ENCODE measurements around the gene CTSW. TPM values are rescaled to one million over a fixed set of nuclear protein-coding genes. Genes with fewer than 3 reads are reported as not detected.

CTSW gene
- total RNA-seq, 2 experiments from 2014 or later = 11.1 to 13.2 TPM

DNA sequence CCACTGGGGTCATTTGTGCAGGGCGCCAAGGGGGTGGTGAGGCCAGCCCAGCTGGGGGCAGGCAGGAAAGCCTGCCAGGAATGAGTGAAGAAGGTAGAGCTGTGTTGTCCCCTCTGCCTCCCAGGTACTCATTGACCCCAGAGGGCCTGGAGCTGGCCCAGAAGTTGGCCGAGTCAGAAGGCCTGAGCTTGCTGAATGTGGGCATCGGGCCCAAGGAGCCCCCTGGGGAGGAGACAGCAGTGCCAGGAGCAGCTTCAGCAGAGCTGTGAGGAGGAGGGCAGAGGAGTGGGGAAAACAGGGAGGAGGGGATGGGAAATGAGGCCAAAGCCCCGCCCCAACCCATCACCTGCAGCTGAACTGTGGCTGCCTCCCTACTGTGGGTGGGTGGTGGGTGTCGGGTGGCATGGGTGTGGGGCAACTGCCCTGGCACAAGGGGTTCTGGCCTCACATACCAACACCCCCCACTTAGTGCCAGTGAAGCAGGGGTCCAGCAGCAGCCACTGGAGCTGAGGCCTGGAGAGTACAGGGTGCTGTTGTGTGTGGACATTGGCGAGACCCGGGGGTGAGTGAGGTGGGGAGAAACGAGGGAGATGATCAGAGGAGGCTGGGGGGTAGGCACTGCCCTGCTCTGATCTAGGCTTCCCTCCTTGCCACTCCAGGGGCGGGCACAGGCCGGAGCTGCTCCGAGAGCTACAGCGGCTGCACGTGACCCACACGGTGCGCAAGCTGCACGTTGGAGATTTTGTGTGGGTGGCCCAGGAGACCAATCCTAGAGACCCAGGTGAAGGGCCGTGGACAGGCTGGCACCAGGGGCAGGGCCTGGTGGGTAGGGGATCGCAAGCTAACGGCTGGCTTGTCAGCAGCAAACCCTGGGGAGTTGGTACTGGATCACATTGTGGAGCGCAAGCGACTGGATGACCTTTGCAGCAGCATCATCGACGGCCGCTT, 16.4 kb upstream of the CTSW start:
- H3K27ac Mint-ChIP-seq = no peak overlapping the region
- H3K4me1 Mint-ChIP-seq (ENCODE audit: low read depth) = peaks cover 19% of the 10 kb centered on the region
- peak overlapping the region; percentile 5 for H3K4me3 Mint-ChIP-seq
- no peaks in the 10 kb centered on the region for H3K27me3 Mint-ChIP-seq
- intact Hi-C loops (cut with micrococcal nuclease) = no loop called here
- CTCF ChIA-PET = interaction anchor here (10.5 kb wide), 1 partner anchor 24 kb away, joined by 277 read pairs; the partner anchor contains the start of genes CCDC85B and FIBP
- POLR2A ChIA-PET = interaction anchor here (1.0 kb wide), 1 partner anchor 13 kb away, joined by 3 read pairs; no protein-coding TSS in a partner anchor
- H3K9me3 Mint-ChIP-seq = no peaks in the 10 kb centered on the region
- peaks cover 43% of the 10 kb centered on the region for H3K36me3 Mint-ChIP-seq
- no peak for DNase-seq

- DNase-seq = no peak
- peaks cover 19% of the 10 kb centered on the region for H3K4me1 Mint-ChIP-seq (ENCODE audit: low read depth)
- CTCF ChIA-PET = interaction anchor here (10.5 kb wide), 1 partner anchor 24 kb away, joined by 277 read pairs; the partner anchor contains the start of genes CCDC85B and FIBP
- H3K4me3 Mint-ChIP-seq = no peak overlapping the region
- H3K9me3 Mint-ChIP-seq = no peaks in the 10 kb centered on the region
- POLR2A ChIA-PET = interaction anchor here (1.0 kb wide), 1 partner anchor 14 kb away, joined by 3 read pairs; no protein-coding TSS in a partner anchor
- no peak overlapping the region for H3K27ac Mint-ChIP-seq
- H3K27me3 Mint-ChIP-seq = no peaks in the 10 kb centered on the region
- intact Hi-C loops (cut with micrococcal nuclease) = no loop called here
- peaks cover 43% of the 10 kb centered on the region for H3K36me3 Mint-ChIP-seq
Observed at GRCh38 chr11:65863889-65864705, 15.5 kb upstream of the CTSW start.

- Mint-ChIP-seq H3K4me1 (ENCODE audit: low read depth) (peaks cover 18% of the 10 kb centered on the region), H3K27ac (no peak overlapping the region), H3K9me3 (no peaks in the 10 kb centered on the region), H3K4me3 (no peak overlapping the region), H3K36me3 (peaks cover 43% of the 10 kb centered on the region), H3K27me3 (no peaks in the 10 kb centered on the region)
- intact Hi-C loops (cut with micrococcal nuclease) = no loop called here
- ChIA-PET POLR2A (no interaction called here), CTCF (interaction anchor here (10.5 kb wide), 1 partner anchor 23 kb away, joined by 277 read pairs; the partner anchor contains the start of genes CCDC85B and FIBP)
- DNase-seq = no peak
Observed at GRCh38 chr11:65864706-65865471, 14.7 kb upstream of the CTSW start.

DNA sequence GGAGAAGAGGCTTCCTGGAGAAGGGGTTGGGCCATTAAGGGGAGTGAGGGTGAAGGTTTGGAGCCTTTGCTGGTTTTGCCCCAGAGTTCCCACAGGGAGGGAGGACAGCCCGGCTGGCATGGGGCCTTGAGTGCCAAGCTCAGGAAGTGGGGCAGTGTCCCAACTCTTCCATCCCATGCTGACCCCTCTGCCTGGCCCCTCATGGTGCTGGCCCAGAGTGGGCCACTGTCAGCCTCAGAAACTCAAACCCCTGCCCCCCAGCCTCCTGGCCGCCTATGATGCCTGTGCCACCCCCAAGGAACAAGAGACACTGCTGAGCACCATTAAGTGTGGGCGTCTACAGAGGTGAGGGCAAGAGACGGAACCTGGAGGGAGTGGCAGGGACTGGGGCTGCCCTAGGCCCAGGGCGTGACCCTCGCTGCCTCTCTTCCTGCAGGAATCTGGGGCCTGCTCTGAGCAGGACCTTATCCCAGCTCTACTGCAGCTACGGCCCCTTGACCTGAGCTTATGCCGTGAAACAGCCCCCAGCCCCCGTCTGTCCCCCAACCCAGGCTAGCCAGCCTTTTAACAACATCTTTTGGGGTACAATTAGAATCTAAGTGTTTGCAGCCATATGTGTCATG, 14.0 kb upstream of the CTSW start:
- Mint-ChIP-seq H3K27ac (peak overlapping the region; percentile 38), H3K9me3 (no peaks in the 10 kb centered on the region), H3K4me3 (no peak overlapping the region), H3K36me3 (peaks cover 42% of the 10 kb centered on the region), H3K4me1 (ENCODE audit: low read depth) (peaks cover 19% of the 10 kb centered on the region), H3K27me3 (no peaks in the 10 kb centered on the region)
- intact Hi-C loops (cut with micrococcal nuclease) = no loop called here
- DNase-seq = no peak
- ChIA-PET POLR2A (interaction anchor here (1.0 to 1.2 kb wide), 3 partner anchors 13 to 145 kb away, joined by 3 read pairs; partner anchors contain the start of gene RNASEH2C), CTCF (interaction anchor here (10.5 kb wide), 1 partner anchor 22 kb away, joined by 277 read pairs; the partner anchor contains the start of genes CCDC85B and FIBP)

DNA sequence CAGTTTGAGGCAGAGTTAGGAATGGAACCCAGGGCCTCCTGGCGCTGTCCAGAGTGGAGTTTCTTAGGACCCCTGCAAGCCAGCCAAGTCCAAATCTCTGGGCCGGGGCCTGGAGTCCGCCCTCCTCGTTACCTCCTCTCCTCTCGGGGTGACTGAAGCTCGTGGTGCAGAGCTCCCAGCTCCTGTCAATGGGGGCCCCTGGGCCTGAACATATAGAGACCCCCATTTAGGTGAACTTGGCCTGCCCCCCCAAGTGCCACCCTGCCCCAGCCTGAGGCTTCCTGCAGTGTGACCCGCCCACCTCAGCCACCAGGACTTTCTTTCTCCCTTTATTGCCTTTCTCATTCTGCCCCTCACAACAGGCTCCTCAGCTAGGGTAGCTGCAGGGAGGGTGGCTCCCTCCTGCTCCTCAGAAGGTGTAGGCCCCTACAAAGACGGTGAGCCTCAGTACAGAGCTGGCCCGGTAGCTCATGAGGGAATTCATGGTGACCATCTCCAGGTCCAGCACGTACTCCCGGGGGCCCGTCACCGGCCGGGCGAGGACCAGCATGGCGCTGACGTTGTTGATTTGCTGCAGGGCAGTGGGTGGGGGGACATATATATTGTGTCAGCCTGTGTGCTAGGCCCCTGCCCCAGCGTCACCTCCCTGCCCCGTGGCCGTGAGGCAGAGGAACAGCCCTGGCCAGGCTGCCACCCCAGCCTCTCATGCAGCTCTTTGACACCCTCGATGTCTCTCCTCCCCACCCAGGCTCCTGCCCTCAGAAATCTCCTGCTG, 12.9 kb upstream of the CTSW start:
- CTCF ChIA-PET = interaction anchor here (1.4 kb wide), 1 partner anchor 18 kb away, joined by 9 read pairs; no protein-coding TSS in a partner anchor

DNA sequence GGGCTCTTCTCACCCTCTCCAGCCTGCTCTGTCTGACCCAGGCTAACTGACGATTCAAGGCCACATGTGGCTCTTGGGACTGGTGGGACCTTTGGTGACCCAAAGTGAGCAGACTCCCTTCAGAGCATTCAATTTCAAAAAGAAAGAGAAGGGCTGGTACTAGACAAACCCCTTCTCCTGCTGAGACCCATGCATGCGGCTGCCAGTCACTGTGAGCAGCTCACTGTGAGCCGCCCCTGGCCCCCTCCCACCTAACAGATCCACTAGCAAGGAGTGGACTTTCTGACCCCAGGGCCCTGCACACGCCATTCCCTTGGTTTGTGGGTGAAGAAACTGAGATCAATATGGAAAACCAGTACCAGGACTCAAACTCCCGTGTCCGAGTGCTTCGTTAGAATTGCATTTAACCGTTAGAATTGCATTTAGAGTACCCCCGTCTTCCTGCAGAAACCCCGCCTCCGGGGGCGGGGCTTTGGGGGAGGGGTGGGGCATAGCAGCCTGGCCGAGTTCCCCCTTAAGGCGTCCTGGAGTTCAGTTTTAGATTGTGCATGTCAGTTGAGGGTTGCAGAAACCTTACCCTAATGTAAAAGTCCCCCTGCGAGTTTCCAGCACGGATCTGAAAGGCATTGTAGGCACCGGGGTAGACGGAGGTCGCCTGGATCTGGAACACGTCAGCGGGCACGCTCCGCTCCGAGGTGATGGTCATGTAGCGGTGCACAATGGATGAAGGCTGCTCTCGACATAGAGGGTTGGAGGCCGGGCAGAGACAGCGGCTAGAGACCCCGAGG, 12.2 kb upstream of the CTSW start:
- intact Hi-C loops (cut with micrococcal nuclease) = no loop called here
- H3K36me3 Mint-ChIP-seq = peaks cover 31% of the 10 kb centered on the region
- no peak overlapping the region for H3K4me3 Mint-ChIP-seq
- H3K27me3 Mint-ChIP-seq = no peaks in the 10 kb centered on the region
- no peaks in the 10 kb centered on the region for H3K9me3 Mint-ChIP-seq
- peaks cover 11% of the 10 kb centered on the region for H3K4me1 Mint-ChIP-seq (ENCODE audit: low read depth)
- ChIA-PET POLR2A (interaction anchor here (2.3 to 4.8 kb wide), 2 partner anchors 8 to 11 kb away, joined by 5 to 56 read pairs; partner anchors contain the start of genes CFL1 and MUS81), CTCF (interaction anchor here (1.4 to 7.0 kb wide), 3 partner anchors 8 to 19 kb away, joined by 9 to 151 read pairs (median 18); partner anchors contain the start of genes FIBP and MUS81)
- no peak overlapping the region for H3K27ac Mint-ChIP-seq
- no peak for DNase-seq

More for the DNA sequence above, 12.9 kb upstream of the CTSW start:
- no peak overlapping the region for H3K4me3 Mint-ChIP-seq
- peaks cover 34% of the 10 kb centered on the region for H3K36me3 Mint-ChIP-seq
- no peak overlapping the region for H3K27ac Mint-ChIP-seq
- no peaks in the 10 kb centered on the region for H3K27me3 Mint-ChIP-seq
- DNase-seq = no peak
- no peaks in the 10 kb centered on the region for H3K9me3 Mint-ChIP-seq
- POLR2A ChIA-PET = interaction anchor here (1.0 to 1.2 kb wide), 3 partner anchors 14 to 146 kb away, joined by 3 read pairs; partner anchors contain the start of gene RNASEH2C
- H3K4me1 Mint-ChIP-seq (ENCODE audit: low read depth) = peaks cover 18% of the 10 kb centered on the region
- intact Hi-C loops (cut with micrococcal nuclease) = no loop called here

DNA sequence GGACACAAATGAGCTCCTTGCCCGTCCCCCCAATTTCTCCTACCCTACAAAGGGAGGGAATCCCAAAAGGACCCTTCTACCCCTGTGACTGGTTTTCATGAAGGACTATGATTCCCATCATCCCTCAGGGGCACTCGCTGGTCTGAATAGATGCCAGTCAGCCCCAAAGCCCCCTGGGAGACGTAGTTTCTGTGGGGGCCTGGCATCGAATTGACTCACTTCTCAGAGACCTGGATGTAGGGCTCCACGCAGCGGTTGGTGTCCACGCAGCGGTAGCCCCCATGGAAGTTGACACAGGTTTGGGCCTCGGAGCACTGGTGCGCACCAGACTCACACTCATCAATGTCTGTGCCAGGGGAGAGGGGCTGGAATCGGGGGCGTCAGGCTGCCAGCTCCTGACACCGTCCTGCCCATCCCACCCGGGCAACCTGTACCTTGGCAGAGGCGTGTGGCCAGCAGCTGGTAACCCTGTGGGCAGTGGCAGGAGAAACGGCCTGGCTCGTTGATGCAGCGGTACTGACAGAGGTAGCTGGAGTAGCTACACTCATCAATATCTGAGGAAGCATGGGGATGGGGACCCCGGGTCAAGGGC, 11.5 kb upstream of the CTSW start:
- no peak overlapping the region for H3K27ac Mint-ChIP-seq
- peaks cover 26% of the 10 kb centered on the region for H3K36me3 Mint-ChIP-seq

DNA sequence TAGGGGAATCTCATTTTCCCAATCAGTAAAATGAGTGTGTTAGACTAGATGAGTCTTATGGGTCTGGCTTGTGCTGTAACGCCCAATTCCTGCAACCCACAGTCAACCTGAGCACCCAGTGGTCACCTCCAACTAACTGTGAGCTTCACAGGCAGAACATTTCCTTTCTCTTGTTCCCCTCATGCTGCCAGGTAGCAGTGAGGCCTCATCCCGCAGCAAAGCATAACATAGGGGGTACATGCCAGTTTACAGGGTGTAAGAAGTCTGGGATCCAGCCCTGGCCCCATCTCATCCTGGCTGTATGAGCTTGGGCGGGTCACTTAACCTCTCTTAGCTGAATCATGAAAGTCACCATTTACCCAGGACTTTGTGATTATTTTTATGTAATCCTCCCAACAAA, 10.7 kb upstream of the CTSW start:
- intact Hi-C loops (cut with micrococcal nuclease) = no loop called here
- H3K27me3 Mint-ChIP-seq = no peaks in the 10 kb centered on the region
- CTCF ChIA-PET = interaction anchor here (0.9 to 7.0 kb wide), 5 partner anchors 8 to 89 kb away, joined by 3 to 151 read pairs (median 6); partner anchors contain the start of genes CCDC85B, FIBP and MUS81
- peaks cover 14% of the 10 kb centered on the region for H3K4me1 Mint-ChIP-seq (ENCODE audit: low read depth)
- DNase-seq = no peak
- H3K4me3 Mint-ChIP-seq = no peak overlapping the region
- H3K9me3 Mint-ChIP-seq = no peaks in the 10 kb centered on the region
- no peak overlapping the region for H3K27ac Mint-ChIP-seq
- POLR2A ChIA-PET = interaction anchor here (2.3 to 4.8 kb wide), 4 partner anchors 9 to 20 kb away, joined by 5 to 56 read pairs (median 22); partner anchors contain the start of genes CCDC85B, CFL1, FIBP and MUS81
- H3K36me3 Mint-ChIP-seq = peaks cover 21% of the 10 kb centered on the region

More for the DNA sequence above, 11.5 kb upstream of the CTSW start:
- H3K9me3 Mint-ChIP-seq = no peaks in the 10 kb centered on the region
- intact Hi-C loops (cut with micrococcal nuclease) = no loop called here
- peaks cover 11% of the 10 kb centered on the region for H3K4me1 Mint-ChIP-seq (ENCODE audit: low read depth)
- no peak overlapping the region for H3K4me3 Mint-ChIP-seq
- no peak for DNase-seq
- no peaks in the 10 kb centered on the region for H3K27me3 Mint-ChIP-seq
- POLR2A ChIA-PET = interaction anchor here (2.3 to 4.8 kb wide), 3 partner anchors 8 to 16 kb away, joined by 5 to 56 read pairs (median 15); partner anchors contain the start of genes CFL1 and MUS81
- CTCF ChIA-PET = interaction anchor here (0.9 to 7.0 kb wide), 3 partner anchors 9 to 88 kb away, joined by 3 to 151 read pairs (median 18); partner anchors contain the start of genes FIBP and MUS81

DNA sequence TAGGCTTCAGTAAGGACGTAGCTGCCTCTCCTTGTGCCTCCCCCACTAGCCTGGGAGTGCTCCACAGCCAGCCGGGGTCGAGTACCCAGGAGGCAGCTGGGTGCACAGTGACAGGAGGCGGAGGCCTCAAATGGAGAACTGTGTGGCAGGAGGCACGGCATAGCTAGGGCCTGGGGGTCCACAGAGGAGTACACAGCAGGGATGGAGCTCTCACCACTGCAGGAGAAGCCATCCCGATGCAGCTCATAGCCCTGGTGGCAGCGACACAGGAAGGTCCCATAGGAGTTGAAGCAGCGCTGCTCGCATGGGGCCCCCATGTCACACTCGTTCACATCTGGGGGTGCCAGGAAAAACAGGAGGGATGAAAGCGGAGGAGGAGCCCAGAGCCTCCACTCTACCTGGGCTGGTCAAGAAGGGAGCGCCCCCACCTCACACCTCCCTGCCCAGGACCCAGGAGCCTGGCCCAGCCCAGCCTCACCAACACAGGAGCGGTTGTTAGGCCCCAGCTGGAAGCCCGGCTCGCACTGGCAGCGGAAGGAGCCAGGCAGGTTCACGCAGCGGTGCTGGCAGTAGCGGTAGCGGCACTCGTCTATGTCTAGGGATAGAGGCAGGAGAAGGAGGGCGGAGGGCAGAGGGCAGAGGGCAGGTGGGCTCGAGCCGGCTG, 9.9 kb upstream of the CTSW start:
- ChIA-PET POLR2A (interaction anchor here (1.2 to 4.8 kb wide), 7 partner anchors 9 to 216 kb away, joined by 3 to 56 read pairs (median 5); partner anchors contain the start of genes CCDC85B, CFL1, FIBP and MUS81), CTCF (interaction anchor here (1.1 to 7.0 kb wide), 4 partner anchors 9 to 21 kb away, joined by 3 to 151 read pairs (median 12); partner anchors contain the start of genes CCDC85B, FIBP and MUS81)
- Mint-ChIP-seq H3K36me3 (peaks cover 15% of the 10 kb centered on the region), H3K27ac (no peak overlapping the region), H3K4me1 (ENCODE audit: low read depth) (peaks cover 15% of the 10 kb centered on the region), H3K27me3 (no peaks in the 10 kb centered on the region), H3K9me3 (no peaks in the 10 kb centered on the region), H3K4me3 (no peak overlapping the region)
- intact Hi-C loops (cut with micrococcal nuclease) = no loop called here
- DNase-seq = no peak

Data from activated CD4-positive, alpha-beta memory T cell treated with anti-CD3 and anti-CD28 coated beads for 36 hours (primary cell).